HEK293 (cell line): ENCODE results near the gene HHIP.

Experiments used
- CTCF ChIA-PET: fragments of 350-600 bp; formaldehyde crosslinking; extraction: SDS; loops from one replicate; lab custom pipeline; 2021; ENCODE audit warnings: antibody characterized with exemption; lab: Yijun Ruan, JAX
- POLR2A ChIA-PET: fragments of 300-600 bp; formaldehyde crosslinking; extraction: SDS; loops from one replicate; lab custom pipeline; 2020; ENCODE audit warnings: antibody characterized with exemption, inconsistent platforms; lab: Yijun Ruan, JAX
- H3K27ac ChIP-seq: fragments of 200-500 bp; sonication (Bioruptor generic); 2 replicates; pipeline ENCODE4 v1.5.1; 2014; ENCODE audit warnings: low read depth, low read length, control low read depth, inconsistent platforms; ENCODE audit errors: extremely low read depth
- H3K36me3 ChIP-seq, 2 experiments: fragments of 200-500 bp in 1 of 2; sonication (Bioruptor generic) in 1 of 2; 1 replicate in 1 of 2; 2 replicates in 1 of 2; pipeline ENCODE4 v1.5.1; 2014 to 2017; ENCODE audit warnings: inconsistent platforms in 2 of 2, low read length in 2 of 2; ENCODE audit not compliant: control insufficient read depth in 2 of 2, insufficient read depth in 1 of 2
- H3K4me1 ChIP-seq: fragments of 200-500 bp; sonication (Bioruptor generic); 2 replicates; pipeline ENCODE4 v1.5.1; 2014; ENCODE audit warnings: mild to moderate bottlenecking, low read length, inconsistent platforms; ENCODE audit not compliant: control insufficient read depth, insufficient read depth
- H3K4me3 ChIP-seq: 2 replicates; pipeline ENCODE4 v1.5.1; 2011; ENCODE audit warnings: low read depth, mild to moderate bottlenecking, control low read depth, low read length, moderate library complexity
- H3K9me3 ChIP-seq: fragments of 200-500 bp; sonication (Bioruptor generic); 2 replicates; pipeline ENCODE4 v1.5.1; 2014; ENCODE audit warnings: low read depth, low read length, inconsistent platforms; ENCODE audit not compliant: control insufficient read depth, insufficient read depth
- GLIS2 ChIP-seq: fragments of 450-650 bp; formaldehyde crosslinking; IDR thresholded peaks from 2 replicates; pipeline ENCODE4 v1.5.1; 2016; ENCODE audit warnings: missing biosample characterization, missing genetic modification characterization
- KLF1 ChIP-seq: fragments of 450-650 bp; formaldehyde crosslinking; IDR thresholded peaks from 2 replicates; pipeline ENCODE4 v1.5.1; 2016; ENCODE audit warnings: missing biosample characterization, missing genetic modification characterization
- KLF10 ChIP-seq: fragments of 450-650 bp; IDR thresholded peaks from 2 replicates; pipeline ENCODE4 v1.5.1; 2018; ENCODE audit warnings: missing biosample characterization, mild to moderate bottlenecking, missing genetic modification characterization
- REPIN1 ChIP-seq: fragments of 450-650 bp; formaldehyde crosslinking; IDR thresholded peaks from 2 replicates; pipeline ENCODE4 v1.5.1; 2017; ENCODE audit warnings: missing biosample characterization, missing genetic modification characterization, low read depth
- YY1 ChIP-seq: fragments of 450-650 bp; formaldehyde crosslinking; IDR thresholded peaks from 2 replicates; pipeline ENCODE4 v1.5.1; 2018; ENCODE audit warnings: missing biosample characterization, missing genetic modification characterization
- ZBTB17 ChIP-seq: fragments of 450-650 bp; formaldehyde crosslinking; IDR thresholded peaks from 2 replicates; pipeline ENCODE4 v1.5.1; 2016; ENCODE audit warnings: missing biosample characterization, missing genetic modification characterization
- ZBTB20 ChIP-seq: fragments of 450-650 bp; formaldehyde crosslinking; IDR thresholded peaks from 2 replicates; pipeline ENCODE4 v1.5.1; 2016; ENCODE audit warnings: missing biosample characterization, missing genetic modification characterization
- ZFP37 ChIP-seq: fragments of 450-650 bp; formaldehyde crosslinking; IDR thresholded peaks from 2 replicates; pipeline ENCODE4 v1.5.1; 2016; ENCODE audit warnings: missing biosample characterization, missing genetic modification characterization
- ZIC2 ChIP-seq: fragments of 450-650 bp; formaldehyde crosslinking; IDR thresholded peaks from 2 replicates; pipeline ENCODE4 v1.5.1; 2016; ENCODE audit warnings: missing biosample characterization, missing genetic modification characterization
- ZNF16 ChIP-seq: fragments of 450-650 bp; formaldehyde crosslinking; IDR thresholded peaks from 2 replicates; pipeline ENCODE4 v1.5.1; 2016; ENCODE audit warnings: low read depth, missing biosample characterization, missing genetic modification characterization
- ZNF433 ChIP-seq: fragments of 450-650 bp; formaldehyde crosslinking; IDR thresholded peaks from 2 replicates; pipeline ENCODE4 v1.5.1; 2016; ENCODE audit warnings: missing biosample characterization, missing genetic modification characterization, low read depth
- ZNF488 ChIP-seq: fragments of 450-650 bp; formaldehyde crosslinking; IDR thresholded peaks from 2 replicates; pipeline ENCODE4 v1.5.1; 2016; ENCODE audit warnings: missing biosample characterization, missing genetic modification characterization
- ZNF521 ChIP-seq: fragments of 450-650 bp; formaldehyde crosslinking; IDR thresholded peaks from 2 replicates; pipeline ENCODE4 v1.5.1; 2017; ENCODE audit warnings: missing biosample characterization, mild to moderate bottlenecking, missing genetic modification characterization
- ZNF560 ChIP-seq: fragments of 450-650 bp; formaldehyde crosslinking; IDR thresholded peaks from 2 replicates; pipeline ENCODE4 v1.5.1; 2017; ENCODE audit warnings: missing biosample characterization, missing genetic modification characterization, borderline replicate concordance
- ZNF610 ChIP-seq: fragments of 450-650 bp; formaldehyde crosslinking; IDR thresholded peaks from 2 replicates; pipeline ENCODE4 v1.5.1; 2016; ENCODE audit warnings: missing biosample characterization, missing genetic modification characterization, borderline replicate concordance
- ZNF624 ChIP-seq: fragments of 450-650 bp; formaldehyde crosslinking; IDR thresholded peaks from 2 replicates; pipeline ENCODE4 v1.5.1; 2017; ENCODE audit warnings: missing biosample characterization, missing genetic modification characterization
- ZNF654 ChIP-seq: fragments of 450-650 bp; formaldehyde crosslinking; IDR thresholded peaks from 2 replicates; pipeline ENCODE4 v1.5.1; 2016; ENCODE audit warnings: low read depth, missing biosample characterization, missing genetic modification characterization
- ZNF658 ChIP-seq: fragments of 450-650 bp; formaldehyde crosslinking; IDR thresholded peaks from 2 replicates; pipeline ENCODE4; 2016; ENCODE audit warnings: missing biosample characterization, missing genetic modification characterization
- ZNF670 ChIP-seq: fragments of 450-650 bp; formaldehyde crosslinking; IDR thresholded peaks from 2 replicates; pipeline ENCODE4 v1.5.1; 2016; ENCODE audit warnings: missing biosample characterization, missing genetic modification characterization, low read depth
- ZNF701 ChIP-seq: fragments of 450-650 bp; formaldehyde crosslinking; IDR thresholded peaks from 2 replicates; pipeline ENCODE4 v1.5.1; 2016; ENCODE audit warnings: missing biosample characterization, missing genetic modification characterization
- ZSCAN23 ChIP-seq: fragments of 450-650 bp; formaldehyde crosslinking; IDR thresholded peaks from 2 replicates; pipeline ENCODE4 v1.5.1; 2016; ENCODE audit warnings: missing biosample characterization, missing genetic modification characterization
- TF ChIP-seq, protein P1 (sequence below): fragments of 450-650 bp; formaldehyde crosslinking; IDR thresholded peaks from 2 replicates; pipeline ENCODE4 v1.5.1; 2016; ENCODE audit warnings: missing biosample characterization, missing genetic modification characterization

The HHIP gene

GRCh38 chr4:144748814-144749555 lies 103.0 kb downstream of the HHIP start (continued):
- TF ChIP-seq ZNF610 (tag by site-specific recombination) (no peak), KLF10 (no peak), ZNF658 (tag by site-specific recombination) (no peak), KLF1 (tag by site-specific recombination) (no peak), ZNF701 (tag by site-specific recombination) (no peak), ZNF624 (tag by site-specific recombination) (no peak), ZSCAN23 (tag by site-specific recombination) (no peak), ZNF560 (tag by site-specific recombination) (no peak)

DNA sequence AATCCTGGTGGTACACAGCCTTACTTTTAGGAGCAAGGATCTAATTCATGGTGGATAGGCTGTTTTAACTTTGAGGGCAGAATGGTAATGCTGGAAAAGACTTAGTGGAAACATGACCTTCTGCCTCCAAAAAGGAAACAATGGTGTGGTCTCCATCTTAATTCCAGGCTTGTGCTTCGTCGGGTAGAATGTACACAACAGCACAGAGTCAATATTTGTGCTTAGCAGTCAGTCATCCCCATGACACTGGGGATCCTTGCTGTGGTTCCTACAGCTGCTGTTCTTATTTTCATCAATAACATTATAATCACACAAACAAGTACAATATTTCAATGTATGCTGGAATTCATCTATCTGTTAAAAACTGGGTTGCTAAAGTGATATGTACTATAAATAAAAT lies 104.4 kb downstream of the HHIP start:
- Histone ChIP-seq H3K4me3 (no peak overlapping the region), H3K36me3 (no peaks in the 10 kb centered on the region), H3K9me3 (no peaks in the 10 kb centered on the region), H3K27ac (no peak overlapping the region), H3K4me1 (no peaks in the 10 kb centered on the region)
- ChIA-PET CTCF (no interaction called here), POLR2A (no interaction called here)
- no peak for TF ChIP-seq ZNF670 (tag by site-specific recombination)
- no peak for TF ChIP-seq ZNF521 (tag by site-specific recombination)
- TF ChIP-seq, protein P1, sequence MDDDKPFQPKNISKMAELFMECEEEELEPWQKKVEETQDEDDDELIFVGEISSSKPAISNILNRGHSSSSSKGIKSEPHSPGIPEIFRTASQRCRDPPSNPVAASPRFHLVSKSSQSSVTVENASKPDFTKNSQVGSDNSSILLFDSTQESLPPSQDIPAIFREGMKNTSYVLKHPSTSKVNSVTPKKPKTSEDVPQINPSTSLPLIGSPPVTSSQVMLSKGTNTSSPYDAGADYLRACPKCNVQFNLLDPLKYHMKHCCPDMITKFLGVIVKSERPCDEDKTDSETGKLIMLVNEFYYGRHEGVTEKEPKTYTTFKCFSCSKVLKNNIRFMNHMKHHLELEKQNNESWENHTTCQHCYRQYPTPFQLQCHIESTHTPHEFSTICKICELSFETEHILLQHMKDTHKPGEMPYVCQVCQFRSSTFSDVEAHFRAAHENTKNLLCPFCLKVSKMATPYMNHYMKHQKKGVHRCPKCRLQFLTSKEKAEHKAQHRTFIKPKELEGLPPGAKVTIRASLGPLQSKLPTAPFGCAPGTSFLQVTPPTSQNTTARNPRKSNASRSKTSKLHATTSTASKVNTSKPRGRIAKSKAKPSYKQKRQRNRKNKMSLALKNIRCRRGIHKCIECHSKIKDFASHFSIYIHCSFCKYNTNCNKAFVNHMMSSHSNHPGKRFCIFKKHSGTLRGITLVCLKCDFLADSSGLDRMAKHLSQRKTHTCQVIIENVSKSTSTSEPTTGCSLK (tag by site-specific recombination) = no peak
- no peak for TF ChIP-seq REPIN1 (tag by site-specific recombination)
- no peak for TF ChIP-seq ZNF433 (tag by site-specific recombination)
- TF ChIP-seq ZNF16 (tag by site-specific recombination) = no peak
- TF ChIP-seq GLIS2 (tag by site-specific recombination) = no peak
- no peak for TF ChIP-seq ZIC2 (tag by site-specific recombination)
- TF ChIP-seq ZBTB17 = no peak
- no peak for TF ChIP-seq ZNF488
- no peak for TF ChIP-seq YY1 (tag by site-specific recombination)
- TF ChIP-seq KLF1 (tag by site-specific recombination) = no peak
- no peak for TF ChIP-seq ZNF654 (tag by site-specific recombination)
- no peak for TF ChIP-seq ZFP37 (tag by site-specific recombination)

DNA sequence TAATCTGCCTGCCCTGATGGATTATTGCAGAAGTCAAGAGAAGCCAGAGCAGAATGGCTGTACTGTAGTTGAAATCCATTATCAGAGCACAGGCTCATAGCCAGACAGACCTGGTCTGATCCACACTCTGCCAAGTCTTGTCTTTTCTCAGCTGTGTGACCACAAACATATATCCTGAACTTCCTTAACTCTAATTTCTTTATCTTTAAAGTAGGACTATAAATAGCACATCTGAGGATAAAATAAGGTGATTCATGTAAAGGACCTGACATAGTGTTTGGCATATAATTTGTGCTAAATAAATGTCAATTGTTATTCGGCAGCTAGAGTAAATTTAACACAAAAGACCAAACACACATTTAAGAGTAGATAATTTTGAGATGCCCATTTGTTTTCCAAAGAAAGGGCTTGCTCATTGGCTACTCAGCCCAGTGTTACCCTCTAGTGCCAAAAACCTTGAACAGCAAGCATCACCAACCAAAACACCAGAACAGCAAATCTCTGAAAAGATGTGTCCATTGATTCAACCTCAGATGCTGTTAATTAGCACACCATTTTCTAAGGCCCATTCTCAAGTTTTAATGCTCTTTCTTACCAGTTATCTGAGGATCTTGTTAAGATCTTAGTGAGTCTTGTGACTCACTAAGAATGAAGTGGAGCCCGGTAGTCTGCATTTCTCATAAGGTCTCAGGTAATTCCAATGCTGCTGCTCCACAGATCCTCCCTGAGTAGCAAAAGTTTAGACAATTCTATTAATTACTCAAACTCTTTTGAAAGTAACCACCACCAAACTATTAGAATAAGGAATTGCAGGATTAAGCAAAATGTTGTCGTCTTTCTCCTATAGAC lies 108.8 kb downstream of the HHIP start:
- no peak overlapping the region for H3K4me3 ChIP-seq
- H3K9me3 ChIP-seq = no peaks in the 10 kb centered on the region
- POLR2A ChIA-PET = no interaction called here
- CTCF ChIA-PET = interaction anchor here (0.9 to 1.3 kb wide), 5 partner anchors 9 to 577 kb away, joined by 3 to 4 read pairs (median 3); no protein-coding TSS in a partner anchor
- no peaks in the 10 kb centered on the region for H3K4me1 ChIP-seq
- peak; percentile 33 for TF ChIP-seq ZNF654 (tag by site-specific recombination)
- TF ChIP-seq ZBTB20 = no peak
- no peak overlapping the region for H3K27ac ChIP-seq
- H3K36me3 ChIP-seq = no peaks in the 10 kb centered on the region
